IPS-20b (cell line): Measurements from ENCODE around the gene DRICH1.
"Not testable (repeated sequence)": the region's sequence is repeated elsewhere in the genome, so short reads cannot be mapped to it uniquely, and the experiment has no call there.

Experiments used
- H3K27ac ChIP-seq: one replicate; pipeline ENCODE4 v1.5.1; 2013; ENCODE audit warnings: low read length
- H3K27me3 ChIP-seq: 2 replicates; pipeline ENCODE4 v1.6.1; 2013; ENCODE audit warnings: mild to moderate bottlenecking, low read length, inconsistent platforms; ENCODE audit not compliant: insufficient read depth
- H3K36me3 ChIP-seq: 2 replicates; pipeline ENCODE4 v1.6.1; 2013; ENCODE audit warnings: low read depth, mild to moderate bottlenecking, inconsistent platforms, low read length, moderate library complexity; ENCODE audit not compliant: insufficient read depth
- H3K4me1 ChIP-seq: 2 replicates; pipeline ENCODE4 v1.6.1; 2013; ENCODE audit warnings: mild to moderate bottlenecking, control low read depth, inconsistent platforms, low read length, moderate library complexity; ENCODE audit not compliant: insufficient read depth
- H3K4me3 ChIP-seq: 2 replicates; pipeline ENCODE4 v1.5.1; 2013; ENCODE audit warnings: mild to moderate bottlenecking, low read length, inconsistent platforms
- H3K9ac ChIP-seq: 2 replicates; pipeline ENCODE4 v1.6.1; 2013; ENCODE audit warnings: low read depth, mild to moderate bottlenecking, inconsistent platforms, low read length, moderate library complexity
- H3K9me3 ChIP-seq: 2 replicates; pipeline ENCODE4 v1.6.1; 2013; ENCODE audit warnings: mild to moderate bottlenecking, low read depth, low read length, inconsistent platforms; ENCODE audit not compliant: insufficient read depth

Gene DRICH1

GRCh38 chr22:23583836-23584235, 48.3 kb downstream of the DRICH1 start:
- Histone ChIP-seq H3K4me1 (no peaks in the 10 kb centered on the region), H3K27ac (no peak overlapping the region), H3K36me3 (no peaks in the 10 kb centered on the region), H3K9ac (no peak overlapping the region), H3K27me3 (no peaks in the 10 kb centered on the region), H3K4me3 (no peak overlapping the region), H3K9me3 (no peaks in the 10 kb centered on the region)

- no peak overlapping the region for H3K9ac ChIP-seq
- H3K27me3 ChIP-seq: no peaks in the 10 kb centered on the region
- H3K9me3 ChIP-seq: no peaks in the 10 kb centered on the region
- no peak overlapping the region for H3K4me3 ChIP-seq
- H3K36me3 ChIP-seq: no peaks in the 10 kb centered on the region
- H3K27ac ChIP-seq: no peak overlapping the region
- no peaks in the 10 kb centered on the region for H3K4me1 ChIP-seq
Measured at GRCh38 chr22:23583153-23583552, 49.0 kb downstream of the DRICH1 start.

- Histone ChIP-seq H3K9me3 (no peaks in the 10 kb centered on the region), H3K4me1 (no peaks in the 10 kb centered on the region), H3K27me3 (no peaks in the 10 kb centered on the region), H3K4me3 (no peak overlapping the region), H3K9ac (no peak overlapping the region), H3K36me3 (no peaks in the 10 kb centered on the region), H3K27ac (no peak overlapping the region)
Measured at GRCh38 chr22:23581260-23581650, 50.9 kb downstream of the DRICH1 start.

GRCh38 chr22:23580576-23581259, 51.4 kb downstream of the DRICH1 start:
- Histone ChIP-seq H3K27me3 (no peaks in the 10 kb centered on the region), H3K4me3 (no peak overlapping the region), H3K9ac (no peak overlapping the region), H3K36me3 (no peaks in the 10 kb centered on the region), H3K27ac (no peak overlapping the region), H3K4me1 (no peaks in the 10 kb centered on the region), H3K9me3 (no peaks in the 10 kb centered on the region)

- H3K9ac ChIP-seq: no peak within 1 kb of the TSS
- no peaks in the 10 kb centered on the region for H3K4me1 ChIP-seq
- no peaks in the 10 kb centered on the region for H3K36me3 ChIP-seq
- H3K9me3 ChIP-seq: no peaks in the 10 kb centered on the region
- no peaks in the 10 kb centered on the region for H3K27me3 ChIP-seq
- no peak within 1 kb of the TSS for H3K4me3 ChIP-seq
- H3K27ac ChIP-seq: no peak within 1 kb of the TSS
Measured at GRCh38 chr22:23579870-23580575, 52.1 kb downstream of the DRICH1 start, which contains the start of gene IGLL1. Gene IGLL1, minus strand, starts transcription at chr22:23580290. Its CDS starts 100 bp downstream, at chr22:23580190.

- Histone ChIP-seq H3K4me3 (no peak overlapping the region), H3K27me3 (no peaks in the 10 kb centered on the region), H3K9ac (no peak overlapping the region), H3K36me3 (no peaks in the 10 kb centered on the region), H3K27ac (no peak overlapping the region), H3K9me3 (no peaks in the 10 kb centered on the region), H3K4me1 (no peaks in the 10 kb centered on the region)
Measured at GRCh38 chr22:23579280-23579679, 52.8 kb downstream of the DRICH1 start.

GRCh38 chr22:23578306-23578705, 53.8 kb downstream of the DRICH1 start:
- no peak overlapping the region for H3K9ac ChIP-seq
- H3K27ac ChIP-seq: no peak overlapping the region

GRCh38 chr22:23576681-23577080, 55.4 kb downstream of the DRICH1 start:
- no peak overlapping the region for H3K9ac ChIP-seq

More at GRCh38 chr22:23578306-23578705, 53.8 kb downstream of the DRICH1 start:
- Histone ChIP-seq H3K27me3 (no peaks in the 10 kb centered on the region), H3K4me3 (no peak overlapping the region), H3K36me3 (no peaks in the 10 kb centered on the region), H3K4me1 (no peaks in the 10 kb centered on the region), H3K9me3 (no peaks in the 10 kb centered on the region)

GRCh38 chr22:23575601-23576000, 56.5 kb downstream of the DRICH1 start:
- Histone ChIP-seq H3K27me3 (no peaks in the 10 kb centered on the region), H3K4me3 (no peak overlapping the region), H3K9ac (no peak overlapping the region), H3K9me3 (no peaks in the 10 kb centered on the region), H3K4me1 (no peaks in the 10 kb centered on the region), H3K27ac (no peak overlapping the region), H3K36me3 (no peaks in the 10 kb centered on the region)

More at GRCh38 chr22:23576681-23577080, 55.4 kb downstream of the DRICH1 start:
- Histone ChIP-seq H3K27ac (no peak overlapping the region), H3K36me3 (no peaks in the 10 kb centered on the region), H3K4me1 (no peaks in the 10 kb centered on the region), H3K4me3 (no peak overlapping the region), H3K9me3 (no peaks in the 10 kb centered on the region), H3K27me3 (no peaks in the 10 kb centered on the region)

- H3K27ac ChIP-seq: no peak overlapping the region
- H3K9ac ChIP-seq: no peak overlapping the region
- no peaks in the 10 kb centered on the region for H3K4me1 ChIP-seq
- no peaks in the 10 kb centered on the region for H3K27me3 ChIP-seq
- no peak overlapping the region for H3K4me3 ChIP-seq
- H3K36me3 ChIP-seq: no peaks in the 10 kb centered on the region
- no peaks in the 10 kb centered on the region for H3K9me3 ChIP-seq
Measured at GRCh38 chr22:23574877-23575276, 57.2 kb downstream of the DRICH1 start.

- no peaks in the 10 kb centered on the region for H3K4me1 ChIP-seq
- H3K27ac ChIP-seq: no peak overlapping the region
- no peak overlapping the region for H3K4me3 ChIP-seq
- H3K27me3 ChIP-seq: peaks cover 2% of the 10 kb centered on the region; the same call in 1 of the 2 replicates
- no peaks in the 10 kb centered on the region for H3K9me3 ChIP-seq
- no peaks in the 10 kb centered on the region for H3K36me3 ChIP-seq
- no peak overlapping the region for H3K9ac ChIP-seq
Measured at GRCh38 chr22:23574371-23574811, 57.7 kb downstream of the DRICH1 start.

- H3K9ac ChIP-seq, H3K27ac ChIP-seq, H3K9me3 ChIP-seq, H3K4me3 ChIP-seq, H3K36me3 ChIP-seq, H3K4me1 ChIP-seq, H3K27me3 ChIP-seq: not testable (repeated sequence)
Measured at GRCh38 chr22:23573701-23574235, 58.4 kb downstream of the DRICH1 start.
